H1 (cell line): ENCODE measurements around the gene MGST2. TPM values are rescaled to one million over a fixed set of nuclear protein-coding genes. Genes with fewer than 3 reads are reported as not detected.

Experiments
- polyA plus RNA-seq, 7 experiments: library from polyadenylated mRNA; depleted of rRNA in 3 of 7; stranded (reverse) in 5 of 7; unstranded in 2 of 7; fragments of >200 nt in 5 of 7; fragments of 200-250 nt in 2 of 7; gene quantifications; 1 replicate in 5 of 7; 2 replicates in 1 of 7; 4 replicates in 1 of 7; pipeline versions ENCODE4 v1.2.1 to v1.2.3, GENCODE V29; 2011 to 2013; ENCODE audit warnings: missing spikeins in 2 of 7, mixed read lengths in 2 of 7
- total RNA-seq: library from RNA; stranded (reverse); fragmentation: NEBNext Ultra II Directional; extraction: Animal tissue kit (Norgen Biotek cat#: 25700); gene quantifications from 2 replicates; pipeline ENCODE4 v1.2.1, GENCODE V29; 2021
- TF ChIP-seq, protein P1 (sequence below): fragments of 300-600 bp; sonication (generic); IDR thresholded peaks from 2 replicates; pipeline ENCODE4 v1.7.1; 2012; ENCODE audit warnings: low read length, moderate library complexity, mild to moderate bottlenecking, inconsistent platforms; ENCODE audit not compliant: insufficient replicate concordance

Gene MGST2
- total and polyA plus RNA-seq, 2 of the 8 experiments (the other 6 are each of a cell fraction or from before 2014, with no cell fraction given), result 8.0 to 13.6 TPM

DNA sequence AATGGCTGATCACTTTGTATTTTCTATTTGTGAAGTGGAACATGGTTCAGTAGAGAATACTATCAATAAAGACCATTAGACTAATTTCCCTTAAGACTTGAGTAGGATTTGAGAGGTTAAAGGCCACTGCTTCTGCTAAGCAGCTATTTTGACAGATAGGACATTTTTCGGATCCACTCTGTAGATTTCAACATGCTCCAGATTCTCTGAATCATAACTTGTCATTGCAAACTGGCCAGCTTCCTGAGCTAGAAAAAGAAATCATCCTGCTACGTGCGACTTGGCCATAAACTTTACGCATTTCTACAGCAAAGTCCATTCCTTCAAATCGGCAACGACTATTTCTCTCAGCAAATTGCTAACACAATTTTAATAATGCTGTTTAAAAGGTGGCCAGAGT, 55.2 kb downstream of the MGST2 start (continued):
- TF ChIP-seq, protein P1, sequence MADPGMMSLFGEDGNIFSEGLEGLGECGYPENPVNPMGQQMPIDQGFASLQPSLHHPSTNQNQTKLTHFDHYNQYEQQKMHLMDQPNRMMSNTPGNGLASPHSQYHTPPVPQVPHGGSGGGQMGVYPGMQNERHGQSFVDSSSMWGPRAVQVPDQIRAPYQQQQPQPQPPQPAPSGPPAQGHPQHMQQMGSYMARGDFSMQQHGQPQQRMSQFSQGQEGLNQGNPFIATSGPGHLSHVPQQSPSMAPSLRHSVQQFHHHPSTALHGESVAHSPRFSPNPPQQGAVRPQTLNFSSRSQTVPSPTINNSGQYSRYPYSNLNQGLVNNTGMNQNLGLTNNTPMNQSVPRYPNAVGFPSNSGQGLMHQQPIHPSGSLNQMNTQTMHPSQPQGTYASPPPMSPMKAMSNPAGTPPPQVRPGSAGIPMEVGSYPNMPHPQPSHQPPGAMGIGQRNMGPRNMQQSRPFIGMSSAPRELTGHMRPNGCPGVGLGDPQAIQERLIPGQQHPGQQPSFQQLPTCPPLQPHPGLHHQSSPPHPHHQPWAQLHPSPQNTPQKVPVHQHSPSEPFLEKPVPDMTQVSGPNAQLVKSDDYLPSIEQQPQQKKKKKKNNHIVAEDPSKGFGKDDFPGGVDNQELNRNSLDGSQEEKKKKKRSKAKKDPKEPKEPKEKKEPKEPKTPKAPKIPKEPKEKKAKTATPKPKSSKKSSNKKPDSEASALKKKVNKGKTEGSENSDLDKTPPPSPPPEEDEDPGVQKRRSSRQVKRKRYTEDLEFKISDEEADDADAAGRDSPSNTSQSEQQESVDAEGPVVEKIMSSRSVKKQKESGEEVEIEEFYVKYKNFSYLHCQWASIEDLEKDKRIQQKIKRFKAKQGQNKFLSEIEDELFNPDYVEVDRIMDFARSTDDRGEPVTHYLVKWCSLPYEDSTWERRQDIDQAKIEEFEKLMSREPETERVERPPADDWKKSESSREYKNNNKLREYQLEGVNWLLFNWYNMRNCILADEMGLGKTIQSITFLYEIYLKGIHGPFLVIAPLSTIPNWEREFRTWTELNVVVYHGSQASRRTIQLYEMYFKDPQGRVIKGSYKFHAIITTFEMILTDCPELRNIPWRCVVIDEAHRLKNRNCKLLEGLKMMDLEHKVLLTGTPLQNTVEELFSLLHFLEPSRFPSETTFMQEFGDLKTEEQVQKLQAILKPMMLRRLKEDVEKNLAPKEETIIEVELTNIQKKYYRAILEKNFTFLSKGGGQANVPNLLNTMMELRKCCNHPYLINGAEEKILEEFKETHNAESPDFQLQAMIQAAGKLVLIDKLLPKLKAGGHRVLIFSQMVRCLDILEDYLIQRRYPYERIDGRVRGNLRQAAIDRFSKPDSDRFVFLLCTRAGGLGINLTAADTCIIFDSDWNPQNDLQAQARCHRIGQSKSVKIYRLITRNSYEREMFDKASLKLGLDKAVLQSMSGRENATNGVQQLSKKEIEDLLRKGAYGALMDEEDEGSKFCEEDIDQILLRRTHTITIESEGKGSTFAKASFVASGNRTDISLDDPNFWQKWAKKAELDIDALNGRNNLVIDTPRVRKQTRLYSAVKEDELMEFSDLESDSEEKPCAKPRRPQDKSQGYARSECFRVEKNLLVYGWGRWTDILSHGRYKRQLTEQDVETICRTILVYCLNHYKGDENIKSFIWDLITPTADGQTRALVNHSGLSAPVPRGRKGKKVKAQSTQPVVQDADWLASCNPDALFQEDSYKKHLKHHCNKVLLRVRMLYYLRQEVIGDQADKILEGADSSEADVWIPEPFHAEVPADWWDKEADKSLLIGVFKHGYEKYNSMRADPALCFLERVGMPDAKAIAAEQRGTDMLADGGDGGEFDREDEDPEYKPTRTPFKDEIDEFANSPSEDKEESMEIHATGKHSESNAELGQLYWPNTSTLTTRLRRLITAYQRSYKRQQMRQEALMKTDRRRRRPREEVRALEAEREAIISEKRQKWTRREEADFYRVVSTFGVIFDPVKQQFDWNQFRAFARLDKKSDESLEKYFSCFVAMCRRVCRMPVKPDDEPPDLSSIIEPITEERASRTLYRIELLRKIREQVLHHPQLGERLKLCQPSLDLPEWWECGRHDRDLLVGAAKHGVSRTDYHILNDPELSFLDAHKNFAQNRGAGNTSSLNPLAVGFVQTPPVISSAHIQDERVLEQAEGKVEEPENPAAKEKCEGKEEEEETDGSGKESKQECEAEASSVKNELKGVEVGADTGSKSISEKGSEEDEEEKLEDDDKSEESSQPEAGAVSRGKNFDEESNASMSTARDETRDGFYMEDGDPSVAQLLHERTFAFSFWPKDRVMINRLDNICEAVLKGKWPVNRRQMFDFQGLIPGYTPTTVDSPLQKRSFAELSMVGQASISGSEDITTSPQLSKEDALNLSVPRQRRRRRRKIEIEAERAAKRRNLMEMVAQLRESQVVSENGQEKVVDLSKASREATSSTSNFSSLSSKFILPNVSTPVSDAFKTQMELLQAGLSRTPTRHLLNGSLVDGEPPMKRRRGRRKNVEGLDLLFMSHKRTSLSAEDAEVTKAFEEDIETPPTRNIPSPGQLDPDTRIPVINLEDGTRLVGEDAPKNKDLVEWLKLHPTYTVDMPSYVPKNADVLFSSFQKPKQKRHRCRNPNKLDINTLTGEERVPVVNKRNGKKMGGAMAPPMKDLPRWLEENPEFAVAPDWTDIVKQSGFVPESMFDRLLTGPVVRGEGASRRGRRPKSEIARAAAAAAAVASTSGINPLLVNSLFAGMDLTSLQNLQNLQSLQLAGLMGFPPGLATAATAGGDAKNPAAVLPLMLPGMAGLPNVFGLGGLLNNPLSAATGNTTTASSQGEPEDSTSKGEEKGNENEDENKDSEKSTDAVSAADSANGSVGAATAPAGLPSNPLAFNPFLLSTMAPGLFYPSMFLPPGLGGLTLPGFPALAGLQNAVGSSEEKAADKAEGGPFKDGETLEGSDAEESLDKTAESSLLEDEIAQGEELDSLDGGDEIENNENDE, result no peak
